Subcutaneous abdominal adipose tissue (tissue), 5 donors: Measurements from ENCODE around the gene IGF1.

Source experiments
- H3K27ac ChIP-seq: one replicate; pipeline ENCODE4 v1.7.0; 2013; ENCODE audit warnings: low read depth, mild to moderate bottlenecking, inconsistent platforms, low read length, moderate library complexity
- H3K27me3 ChIP-seq, 5 donors: one replicate each; pipeline ENCODE4 v1.7.0; 2013; ENCODE audit warnings: low read length in 5 of 5, inconsistent platforms in 1 of 5; ENCODE audit not compliant: control insufficient read depth in 5 of 5, insufficient read depth in 4 of 5
- H3K36me3 ChIP-seq, 5 donors: one replicate each; pipeline ENCODE4 v1.7.0; 2013; ENCODE audit warnings: low read length in 5 of 5; ENCODE audit not compliant: control insufficient read depth in 5 of 5, insufficient read depth in 5 of 5
- H3K4me1 ChIP-seq, 5 donors: one replicate each; pipeline ENCODE4 v1.7.0; 2013; ENCODE audit warnings: low read length in 5 of 5, mild to moderate bottlenecking in 3 of 5, moderate library complexity in 1 of 5; ENCODE audit not compliant: control insufficient read depth in 5 of 5, insufficient read depth in 5 of 5
- H3K4me3 ChIP-seq, 5 donors: one replicate each; pipeline ENCODE4 v1.7.0; 2013; ENCODE audit warnings: low read length in 5 of 5, low read depth in 1 of 5
- H3K9ac ChIP-seq, 5 donors: one replicate each; pipeline ENCODE4 v1.7.0; 2013; ENCODE audit warnings: low read length in 5 of 5, mild to moderate bottlenecking in 4 of 5, moderate library complexity in 3 of 5
- H3K9me3 ChIP-seq, 5 donors: one replicate each; pipeline ENCODE4 v1.7.0; 2013; ENCODE audit warnings: low read length in 5 of 5; ENCODE audit not compliant: control insufficient read depth in 5 of 5
- donor health status: healthy.
- donor health status: healthy.
- donor health status: healthy.
- donor health status: healthy.
- donor health status: healthy.

Gene IGF1

DNA sequence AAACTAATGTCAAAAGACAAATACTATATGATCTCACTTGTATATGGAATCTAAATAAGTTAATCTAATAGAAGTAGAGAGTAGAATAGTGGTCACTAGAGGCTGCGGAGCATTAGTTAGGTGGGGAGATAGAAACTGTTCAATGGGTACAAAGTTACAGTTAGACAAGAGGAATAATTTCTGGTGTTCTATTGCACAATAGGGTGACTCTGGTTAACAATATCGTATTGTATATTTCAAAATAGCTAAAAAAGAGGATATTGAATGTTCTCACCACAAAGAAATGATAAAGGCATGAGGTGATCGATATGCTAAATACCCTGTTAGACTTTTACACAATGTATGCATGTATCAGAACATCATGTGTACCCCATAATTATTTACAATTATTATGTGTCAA lies 42.9 kb downstream of the IGF1 start:
- Histone ChIP-seq H3K27ac (no peak overlapping the region), H3K4me1 (peaks cover 0 to 34% (median 27%) of the 10 kb centered on the region in 5 donors), H3K9me3 (no peaks in the 10 kb centered on the region), H3K27me3 (no peaks in the 10 kb centered on the region), H3K4me3 (no peak overlapping the region), H3K36me3 (peaks cover 0 to 6% (median 3%) of the 10 kb centered on the region in 5 donors), H3K9ac (no peak overlapping the region)

DNA sequence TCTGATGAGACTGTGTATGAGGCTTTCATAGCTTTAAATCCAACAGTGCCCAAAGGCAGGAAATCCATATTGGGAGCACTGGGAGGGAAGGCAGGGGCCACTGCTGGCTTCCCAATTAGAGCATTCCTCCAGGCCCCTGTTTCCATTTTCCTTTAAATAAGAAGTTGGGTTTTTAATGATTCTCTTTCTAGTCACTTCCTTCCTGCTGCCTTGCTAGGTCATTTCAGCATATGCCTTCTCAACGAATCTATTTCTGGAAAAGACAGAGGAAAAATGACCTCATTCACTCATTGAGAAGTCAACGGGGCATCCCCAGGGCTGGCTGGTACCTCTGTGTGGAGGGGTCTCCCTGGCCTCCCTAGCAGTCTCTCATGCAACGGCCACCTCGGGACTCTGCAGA lies 43.5 kb downstream of the IGF1 start:
- H3K4me3 ChIP-seq: no peak overlapping the region
- no peak overlapping the region for H3K27ac ChIP-seq
- peaks cover 0 to 6% (median 3%) of the 10 kb centered on the region in 5 donors for H3K36me3 ChIP-seq
- peaks cover 0 to 40% (median 28%) of the 10 kb centered on the region in 5 donors for H3K4me1 ChIP-seq
- H3K27me3 ChIP-seq: no peaks in the 10 kb centered on the region
- no peaks in the 10 kb centered on the region for H3K9me3 ChIP-seq
- H3K9ac ChIP-seq: no peak overlapping the region

DNA sequence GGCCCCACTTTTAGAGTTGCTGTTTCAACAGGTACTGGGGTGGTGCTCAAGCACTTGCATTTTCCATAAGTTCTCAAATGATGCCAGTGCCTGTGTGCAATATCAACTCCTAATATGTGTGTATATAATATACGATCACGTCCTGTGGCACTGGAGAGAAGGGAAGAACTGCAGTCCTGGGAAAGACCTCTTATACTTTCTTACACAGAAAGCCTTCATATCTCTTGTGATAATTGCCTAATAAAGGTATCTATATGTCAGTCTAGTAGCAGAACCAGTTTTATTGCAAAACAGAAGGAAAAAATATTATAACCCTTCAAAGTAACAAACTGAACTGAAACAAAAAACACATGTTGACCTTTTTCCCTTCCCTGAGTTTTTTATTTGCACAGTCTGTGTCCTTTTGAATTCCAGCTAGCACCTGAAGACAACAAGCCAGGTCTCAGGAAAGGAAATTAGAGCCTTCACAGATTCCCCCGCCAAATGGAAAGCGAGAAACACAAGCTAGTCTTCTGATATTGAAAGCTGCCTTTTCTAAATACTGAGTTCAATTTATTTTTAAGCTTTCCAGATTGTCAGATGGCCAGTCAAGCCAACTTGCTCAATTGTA lies 44.4 kb downstream of the IGF1 start:
- peak overlapping the region; percentile 37 for H3K27ac ChIP-seq
- H3K4me1 ChIP-seq: peaks cover 0 to 46% (median 33%) of the 10 kb centered on the region in 5 donors
- H3K4me3 ChIP-seq: no peak overlapping the region
- no peaks in the 10 kb centered on the region for H3K9me3 ChIP-seq
- no peaks in the 10 kb centered on the region for H3K27me3 ChIP-seq
- peak overlapping the region in 1 of 5 donors; percentile 5 for H3K9ac ChIP-seq
- peaks cover 0 to 6% (median 3%) of the 10 kb centered on the region in 5 donors for H3K36me3 ChIP-seq

DNA sequence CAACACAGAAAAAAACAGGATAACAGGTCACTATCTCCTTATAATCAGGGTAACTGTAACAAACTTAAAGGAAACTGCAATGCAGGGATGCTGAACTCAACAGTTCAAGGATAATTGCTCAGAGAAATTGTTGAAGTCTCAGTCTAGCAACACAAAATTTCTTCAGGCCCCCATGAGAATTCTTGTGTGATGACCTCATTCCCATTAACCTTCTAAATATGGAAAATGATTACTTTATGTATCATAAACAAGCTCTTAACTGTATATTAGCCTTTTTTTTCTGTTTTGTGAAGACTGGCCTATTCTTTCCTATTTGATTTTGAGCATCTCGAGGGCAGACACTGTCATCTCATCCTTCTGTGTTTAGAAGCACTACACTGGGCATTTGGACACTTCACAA lies 47.1 kb downstream of the IGF1 start:
- no peaks in the 10 kb centered on the region for H3K9me3 ChIP-seq
- peaks cover 5 to 53% (median 44%) of the 10 kb centered on the region in 5 donors for H3K4me1 ChIP-seq
- H3K27ac ChIP-seq: peak overlapping the region; percentile 77
- H3K9ac ChIP-seq: no peak overlapping the region
- no peaks in the 10 kb centered on the region for H3K27me3 ChIP-seq
- H3K4me3 ChIP-seq: no peak overlapping the region
- H3K36me3 ChIP-seq: peaks cover 0 to 6% (median 3%) of the 10 kb centered on the region in 5 donors

DNA sequence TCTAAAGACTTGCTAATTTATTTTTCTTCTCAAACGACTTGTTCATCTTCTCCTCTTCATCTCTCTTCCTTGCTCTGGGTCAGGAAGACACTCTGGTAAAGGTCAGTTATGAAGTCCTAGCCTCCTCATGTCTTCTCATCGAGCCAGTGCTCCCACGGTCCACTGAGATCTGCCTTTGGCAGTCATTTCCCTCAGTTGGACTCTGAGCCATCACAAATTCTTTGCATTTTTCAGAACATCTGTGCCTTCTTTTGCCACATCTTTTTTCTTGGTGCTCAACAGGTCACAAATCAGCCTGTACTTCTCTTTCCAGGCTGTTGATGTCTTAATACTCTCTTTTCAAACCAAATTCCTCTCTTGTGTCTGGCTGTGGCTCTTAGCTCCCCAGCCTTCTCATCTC lies 49.7 kb downstream of the IGF1 start:
- peak overlapping the region in 1 of 5 donors; percentile 25 for H3K4me3 ChIP-seq
- H3K4me1 ChIP-seq: peaks cover 9 to 69% (median 56%) of the 10 kb centered on the region in 5 donors
- H3K36me3 ChIP-seq: peaks cover 0 to 6% (median 3%) of the 10 kb centered on the region in 5 donors
- H3K27ac ChIP-seq: peak overlapping the region; percentile 88
- no peaks in the 10 kb centered on the region for H3K27me3 ChIP-seq
- H3K9ac ChIP-seq: no peak overlapping the region
- no peaks in the 10 kb centered on the region for H3K9me3 ChIP-seq

DNA sequence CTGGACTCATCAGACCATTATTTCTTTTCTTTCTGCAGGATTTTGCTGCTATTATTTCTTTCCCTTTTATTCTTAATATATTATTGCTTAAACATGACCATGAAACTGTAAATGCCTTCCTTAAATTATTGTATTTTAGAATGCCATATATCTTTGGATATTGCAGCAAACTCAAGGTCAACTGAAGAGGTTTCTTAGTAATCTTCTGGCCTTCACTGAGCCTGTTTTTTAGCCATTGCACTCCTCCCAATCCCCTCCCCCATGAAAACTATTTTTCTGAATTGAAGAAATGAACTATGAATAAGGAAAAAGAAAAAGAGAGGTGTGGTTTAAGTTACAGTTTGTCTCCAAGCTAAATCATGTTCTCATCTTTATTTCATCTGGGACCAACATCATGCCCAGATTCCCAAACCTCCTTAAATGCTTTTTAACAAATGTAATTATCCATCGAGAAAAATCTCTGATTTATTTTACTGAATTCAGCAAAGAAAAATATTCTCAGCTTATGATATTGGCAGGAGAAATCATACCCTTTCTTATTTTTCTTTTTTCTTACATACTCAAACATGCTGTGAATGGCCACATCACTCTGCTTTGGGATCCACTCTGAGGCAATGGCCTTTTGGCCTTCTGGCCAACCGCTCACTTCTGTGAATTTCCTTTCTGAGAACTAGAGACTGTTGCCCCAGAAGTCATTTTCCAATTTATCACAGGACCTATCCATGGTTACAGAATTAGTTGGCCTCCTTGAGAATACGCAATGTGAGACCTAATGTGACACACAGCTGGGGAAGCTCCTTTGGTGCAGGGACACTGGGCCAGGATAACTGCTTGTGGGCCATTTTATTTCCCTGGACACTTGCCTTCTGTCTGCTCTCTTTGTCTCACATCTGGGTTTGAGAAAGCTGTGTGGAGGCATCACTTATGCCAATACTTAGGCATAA lies 50.9 kb downstream of the IGF1 start:
- peak overlapping the region; percentile 88 for H3K27ac ChIP-seq

DNA sequence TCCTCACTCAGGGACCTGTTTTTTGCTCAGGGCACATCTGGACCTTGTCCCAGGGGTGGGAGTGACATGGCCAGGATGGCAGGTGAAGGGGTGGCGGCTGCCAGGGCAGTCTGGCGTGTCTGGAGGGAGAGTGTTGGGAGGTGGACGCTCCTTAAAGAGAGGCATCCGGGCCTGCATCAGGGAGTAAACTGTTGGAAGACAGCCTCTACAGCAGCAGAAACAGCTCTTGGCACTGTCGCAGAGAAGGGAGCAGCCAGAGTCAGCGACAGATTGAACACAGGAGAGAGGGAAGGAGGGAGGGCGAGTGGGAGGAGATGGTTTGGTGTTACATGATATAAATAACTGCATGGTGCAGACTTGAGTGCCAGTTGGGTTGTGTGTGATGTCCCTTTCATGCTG lies 52.8 kb downstream of the IGF1 start:
- peaks cover 9 to 74% (median 52%) of the 10 kb centered on the region in 5 donors for H3K4me1 ChIP-seq

More for the DNA sequence above, 50.9 kb downstream of the IGF1 start:
- no peak overlapping the region for H3K9ac ChIP-seq
- H3K4me1 ChIP-seq: peaks cover 9 to 79% (median 62%) of the 10 kb centered on the region in 5 donors
- H3K9me3 ChIP-seq: no peaks in the 10 kb centered on the region
- no peaks in the 10 kb centered on the region for H3K36me3 ChIP-seq
- no peak overlapping the region for H3K4me3 ChIP-seq
- H3K27me3 ChIP-seq: no peaks in the 10 kb centered on the region

DNA sequence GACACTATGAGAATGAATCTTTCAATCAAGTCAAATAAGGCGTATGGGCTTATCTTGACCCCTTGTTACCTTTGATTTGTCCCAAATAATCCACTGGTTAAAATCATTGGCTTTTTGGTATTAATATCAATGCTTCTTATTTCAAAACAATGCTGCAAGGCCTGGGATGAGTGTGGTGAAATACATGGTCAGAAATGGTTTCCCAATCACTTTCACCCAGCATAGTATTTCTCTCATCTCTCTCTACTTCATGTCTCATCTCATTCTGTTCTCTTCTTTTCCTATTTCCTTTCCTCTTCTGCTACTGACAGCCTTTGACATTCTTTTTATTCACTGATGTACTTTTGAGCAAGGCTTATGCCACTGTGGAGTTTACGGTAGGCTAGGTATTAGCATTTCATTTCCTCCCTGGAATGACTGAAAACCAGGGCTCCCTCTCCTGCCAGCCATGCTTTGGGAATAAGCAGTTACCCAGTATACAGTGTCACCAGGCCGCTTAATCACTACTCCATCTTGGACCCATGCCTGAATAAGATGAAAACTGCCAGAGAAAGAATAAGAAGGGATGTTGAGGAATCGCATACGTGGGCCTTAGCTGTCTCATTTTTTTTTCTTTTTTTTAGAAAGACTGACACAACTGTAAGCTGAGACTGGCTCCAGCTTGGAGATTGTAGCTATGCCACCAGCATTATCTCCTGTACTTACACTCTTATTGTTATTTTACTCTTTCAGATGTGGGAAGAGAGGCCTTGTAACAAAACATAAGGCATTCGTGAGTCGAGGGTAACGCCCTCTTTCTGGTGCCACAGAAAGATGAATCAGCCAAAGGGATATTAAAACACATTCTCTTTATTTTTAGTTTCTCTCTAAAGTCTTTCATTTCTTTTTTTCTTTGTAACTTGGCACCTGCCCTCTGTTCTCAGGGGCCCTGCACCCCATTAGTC lies 53.5 kb downstream of the IGF1 start:
- Histone ChIP-seq H3K4me3 (no peak overlapping the region), H3K27ac (peak overlapping the region; percentile 85), H3K27me3 (no peaks in the 10 kb centered on the region), H3K9ac (peak overlapping the region in 2 of 5 donors; percentile 57 to 58), H3K36me3 (peaks cover 0 to 3% (median 0%) of the 10 kb centered on the region in 5 donors), H3K4me1 (peaks cover 9 to 67% (median 50%) of the 10 kb centered on the region in 5 donors), H3K9me3 (no peaks in the 10 kb centered on the region)

More for the DNA sequence above, 52.8 kb downstream of the IGF1 start:
- Histone ChIP-seq H3K27ac (peak overlapping the region; percentile 85), H3K36me3 (no peaks in the 10 kb centered on the region), H3K9ac (peak overlapping the region in 2 of 5 donors; percentile 57 to 58), H3K4me3 (no peak overlapping the region), H3K9me3 (no peaks in the 10 kb centered on the region), H3K27me3 (no peaks in the 10 kb centered on the region)
